Osteocyte (in vitro differentiated cells): ENCODE data around the gene PLCD1. TPM values are rescaled to one million over a fixed set of nuclear protein-coding genes. Genes with fewer than 3 reads are reported as not detected.
A peak's percentile ranks its signal among the peaks of the same experiment; 100 is the strongest.

Experiments
- DNase-seq: peaks from one replicate; pipeline ENCODE4 v3.0.0; 2021; ENCODE audit warnings: mixed read lengths; ENCODE audit not compliant: unreplicated experiment; ENCODE audit errors: extremely low spot score
- H3K27ac Mint-ChIP-seq: one replicate; pipeline ENCODE4 v1.8.0; 2021; ENCODE audit warnings: mild to moderate bottlenecking, mixed read lengths; ENCODE audit not compliant: unreplicated experiment
- H3K27me3 Mint-ChIP-seq: one replicate; pipeline ENCODE4 v1.8.0; 2021; ENCODE audit warnings: mixed read lengths; ENCODE audit not compliant: unreplicated experiment
- H3K36me3 Mint-ChIP-seq: one replicate; pipeline ENCODE4 v1.8.0; 2021; ENCODE audit warnings: mixed read lengths; ENCODE audit not compliant: unreplicated experiment
- H3K4me1 Mint-ChIP-seq: one replicate; pipeline ENCODE4 v1.8.0; 2021; ENCODE audit warnings: mixed read lengths; ENCODE audit not compliant: unreplicated experiment
- H3K4me3 Mint-ChIP-seq: one replicate; pipeline ENCODE4 v1.8.0; 2021; ENCODE audit warnings: mild to moderate bottlenecking, moderate library complexity, mixed read lengths; ENCODE audit not compliant: unreplicated experiment
- H3K9me3 Mint-ChIP-seq: one replicate; pipeline ENCODE4 v1.8.0; 2021; ENCODE audit warnings: mixed read lengths; ENCODE audit not compliant: unreplicated experiment
- CTCF ChIP-seq: fragments of 200-600 bp; sonication (generic); IDR thresholded peaks from 2 replicates; pipeline ENCODE4 v1.5.0; 2021; ENCODE audit warnings: antibody characterized with exemption, mild to moderate bottlenecking, moderate library complexity
- total RNA-seq: library from RNA; stranded (reverse); gene quantifications from 2 replicates; pipeline ENCODE4 v1.2.1, GENCODE V29; 2021

The PLCD1 gene
- total RNA-seq, 1 donor from 2014 or later: 21.8 TPM

- no peak for DNase-seq
- Mint-ChIP-seq H3K36me3 (no peaks in the 10 kb centered on the region), H3K27ac (peak overlapping the region; percentile 86), H3K9me3 (no peaks in the 10 kb centered on the region), H3K4me3 (peak overlapping the region; percentile 66), H3K4me1 (peaks cover 22% of the 10 kb centered on the region), H3K27me3 (no peaks in the 10 kb centered on the region)
- TF ChIP-seq CTCF: no peak
These were observed 932 bp upstream of the PLCD1 start for GRCh38 chr3:38030126-38031021.

- no peak for TF ChIP-seq CTCF
- Mint-ChIP-seq H3K27ac (peak overlapping the region; percentile 77), H3K4me3 (peak overlapping the region; percentile 63), H3K4me1 (peaks cover 26% of the 10 kb centered on the region), H3K9me3 (no peaks in the 10 kb centered on the region), H3K36me3 (no peaks in the 10 kb centered on the region), H3K27me3 (no peaks in the 10 kb centered on the region)
- DNase-seq: no peak
These were observed 651 bp downstream of the PLCD1 start for GRCh38 chr3:38028621-38029361.

- Mint-ChIP-seq H3K27ac (peak overlapping the region; percentile 77), H3K4me1 (peaks cover 30% of the 10 kb centered on the region), H3K9me3 (no peaks in the 10 kb centered on the region), H3K36me3 (no peaks in the 10 kb centered on the region), H3K27me3 (no peaks in the 10 kb centered on the region), H3K4me3 (no peak overlapping the region)
- no peak for TF ChIP-seq CTCF
- no peak for DNase-seq
These were observed 1.7 kb downstream of the PLCD1 start for GRCh38 chr3:38027466-38028465.

- no peaks in the 10 kb centered on the region for H3K9me3 Mint-ChIP-seq
- H3K4me1 Mint-ChIP-seq: peaks cover 30% of the 10 kb centered on the region
- no peaks in the 10 kb centered on the region for H3K36me3 Mint-ChIP-seq
- no peak overlapping the region for H3K4me3 Mint-ChIP-seq
- DNase-seq: no peak
- TF ChIP-seq CTCF: no peak
- no peaks in the 10 kb centered on the region for H3K27me3 Mint-ChIP-seq
- H3K27ac Mint-ChIP-seq: no peak overlapping the region
These were observed 2.6 kb downstream of the PLCD1 start for GRCh38 chr3:38026856-38027255.
